ENCODE measurements around the gene WDR82. TPM values are rescaled to one million over a fixed set of nuclear protein-coding genes. Genes with fewer than 3 reads are reported as not detected.

WDR82 gene, protein sequence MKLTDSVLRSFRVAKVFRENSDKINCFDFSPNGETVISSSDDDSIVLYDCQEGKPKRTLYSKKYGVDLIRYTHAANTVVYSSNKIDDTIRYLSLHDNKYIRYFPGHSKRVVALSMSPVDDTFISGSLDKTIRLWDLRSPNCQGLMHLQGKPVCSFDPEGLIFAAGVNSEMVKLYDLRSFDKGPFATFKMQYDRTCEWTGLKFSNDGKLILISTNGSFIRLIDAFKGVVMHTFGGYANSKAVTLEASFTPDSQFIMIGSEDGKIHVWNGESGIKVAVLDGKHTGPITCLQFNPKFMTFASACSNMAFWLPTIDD
- total RNA-seq (10 to 100 TPM; 59.0 to 78.4 (median 71.6) TPM), polyA plus RNA-seq (10 to 100 TPM; 19.3 to 33.5 TPM)
- long read RNA-seq, donor 1, full-length matches to known transcripts, result 7 of 22 reads
- long read RNA-seq, donor 1, partial matches to known transcripts, result 5 of 22 reads
- long read RNA-seq, donor 1, other reads (novel, unspliced or antisense), result 10 of 22 reads
- long read RNA-seq, donor 2, full-length matches to known transcripts, result 4 of 13 reads
- long read RNA-seq, donor 2, partial matches to known transcripts, result 6 of 13 reads
- long read RNA-seq, donor 2, other reads (novel, unspliced or antisense), result 3 of 13 reads
- long read RNA-seq, donor 3, full-length matches to known transcripts, result 14 of 97 reads
- long read RNA-seq, donor 3, partial matches to known transcripts, result 57 of 97 reads
- long read RNA-seq, donor 3, other reads (novel, unspliced or antisense), result 26 of 97 reads

DNA sequence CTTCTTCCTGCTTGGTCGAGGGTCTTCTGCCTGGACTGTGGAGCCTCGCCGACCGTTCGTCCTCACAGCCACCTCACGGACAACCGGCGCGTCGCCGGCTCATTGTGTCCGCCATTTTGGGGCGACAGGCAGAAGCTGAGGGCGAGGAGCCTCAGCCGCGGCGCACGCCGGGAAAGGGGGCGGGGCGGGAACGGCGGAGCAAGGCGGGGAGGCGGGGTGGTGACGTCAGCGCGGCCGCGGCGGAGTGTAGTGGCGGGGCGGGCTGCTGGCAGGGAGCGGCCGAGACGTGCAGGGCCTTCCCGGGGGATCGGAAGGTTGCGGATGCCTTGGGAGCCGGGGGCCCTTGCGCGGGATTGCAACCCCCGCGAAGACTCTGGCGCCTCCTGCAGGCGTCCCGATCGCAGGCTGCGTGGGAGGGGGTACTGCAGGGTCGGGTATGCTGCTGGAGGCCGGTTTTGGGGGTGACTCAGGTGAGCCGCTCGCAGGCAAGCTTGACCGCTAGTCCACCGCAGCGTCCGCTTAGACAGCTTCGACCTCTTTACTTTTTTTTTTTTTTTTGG, at the start of gene WDR82:
Gene WDR82 (minus strand): TSS at position 140 of the 560 bp plus-strand sequence. CDS start 288 bp downstream, outside the sequence.
- Histone ChIP-seq H3K9me3 (no peaks in the 10 kb centered on the region), H3K36me3 (peaks cover 0 to 32% (median 0%) of the 10 kb centered on the region in 9 donors), H3K27ac (peak within 1 kb of the TSS; percentile 91 to 100 (median 97)), H3K4me1 (peaks cover 3 to 73% (median 57%) of the 10 kb centered on the region in 9 donors), H3K27me3 (no peaks in the 10 kb centered on the region), H3K4me3 (peak within 1 kb of the TSS; percentile 58 to 95 (median 87))
- intact Hi-C loops (cut with DNase I), result loop anchor here in 7 of 10 donors (2.0 to 5.0 kb wide), 5 partner anchors 36 to 126 kb away; partner anchors contain the start of genes TWF2 (in 5 of the 7) and POC1A (in 1 of the 7)
- DNase-seq (peak; percentile 97 to 99), ATAC-seq (peak; percentile 95 to 97 (median 97))
- 0 to 1% methylated on average over 55 to 58 of the region's 58 CpGs for WGBS, 2 donors
- TF ChIP-seq, protein P1, sequence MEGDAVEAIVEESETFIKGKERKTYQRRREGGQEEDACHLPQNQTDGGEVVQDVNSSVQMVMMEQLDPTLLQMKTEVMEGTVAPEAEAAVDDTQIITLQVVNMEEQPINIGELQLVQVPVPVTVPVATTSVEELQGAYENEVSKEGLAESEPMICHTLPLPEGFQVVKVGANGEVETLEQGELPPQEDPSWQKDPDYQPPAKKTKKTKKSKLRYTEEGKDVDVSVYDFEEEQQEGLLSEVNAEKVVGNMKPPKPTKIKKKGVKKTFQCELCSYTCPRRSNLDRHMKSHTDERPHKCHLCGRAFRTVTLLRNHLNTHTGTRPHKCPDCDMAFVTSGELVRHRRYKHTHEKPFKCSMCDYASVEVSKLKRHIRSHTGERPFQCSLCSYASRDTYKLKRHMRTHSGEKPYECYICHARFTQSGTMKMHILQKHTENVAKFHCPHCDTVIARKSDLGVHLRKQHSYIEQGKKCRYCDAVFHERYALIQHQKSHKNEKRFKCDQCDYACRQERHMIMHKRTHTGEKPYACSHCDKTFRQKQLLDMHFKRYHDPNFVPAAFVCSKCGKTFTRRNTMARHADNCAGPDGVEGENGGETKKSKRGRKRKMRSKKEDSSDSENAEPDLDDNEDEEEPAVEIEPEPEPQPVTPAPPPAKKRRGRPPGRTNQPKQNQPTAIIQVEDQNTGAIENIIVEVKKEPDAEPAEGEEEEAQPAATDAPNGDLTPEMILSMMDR (IDR thresholded peaks at IDR 0.05), result peak in 8 of 9 donors; percentile 27 to 74 (median 63)

DNA sequence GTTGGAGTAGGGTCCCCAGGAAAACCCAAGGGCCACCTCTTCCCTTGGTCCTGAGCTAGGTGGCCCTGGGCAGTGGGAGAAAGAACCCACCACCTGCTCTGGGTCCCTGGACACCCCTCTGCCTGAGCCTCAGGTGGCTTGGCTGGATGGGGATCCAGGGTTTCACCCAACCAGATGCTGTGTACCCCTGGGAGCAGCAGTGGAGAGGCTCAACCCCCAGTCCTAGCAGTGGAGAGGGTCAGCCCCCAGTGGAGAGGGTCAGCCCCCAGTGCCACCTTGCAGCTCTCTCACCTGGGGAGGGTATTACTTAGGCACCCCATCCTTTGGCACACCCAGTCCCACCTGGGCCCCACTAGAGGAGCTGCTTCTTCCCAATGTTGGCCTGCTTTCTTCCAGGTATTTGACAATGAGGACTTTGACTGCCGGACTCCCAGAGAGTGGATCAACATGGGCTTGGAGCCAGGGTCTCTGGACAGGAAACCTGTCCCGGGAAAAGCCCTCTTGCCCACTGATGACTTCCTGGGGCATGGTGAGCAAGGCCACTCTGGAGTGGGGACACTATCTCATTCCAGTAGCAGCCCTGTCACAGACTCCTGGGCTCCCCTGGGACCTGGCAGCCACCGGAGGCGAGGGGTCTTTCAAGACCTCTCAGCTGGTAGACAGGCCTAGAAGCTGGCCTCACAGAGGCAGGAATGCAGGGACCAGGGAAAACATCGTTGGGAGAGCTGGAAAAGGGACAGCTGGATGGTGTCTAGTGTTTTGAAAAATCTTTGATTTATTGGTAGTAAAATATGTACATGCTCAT, 49.2 kb upstream of the WDR82 start:
- Histone ChIP-seq H3K36me3 (peaks cover 0 to 22% (median 0%) of the 10 kb centered on the region in 9 donors), H3K27ac (no peak overlapping the region), H3K27me3 (no peaks in the 10 kb centered on the region), H3K4me1 (peaks cover 0 to 8% (median 3%) of the 10 kb centered on the region in 9 donors), H3K9me3 (no peaks in the 10 kb centered on the region), H3K4me3 (no peak overlapping the region)
- intact Hi-C loops (cut with DNase I), result no loop called here
- TF ChIP-seq, protein P1 (IDR thresholded peaks at IDR 0.05), result no peak
- ATAC-seq (no peak), DNase-seq (no peak)
- 68 to 73% methylated on average over 5 of the region's 5 CpGs for WGBS, 2 donors

DNA sequence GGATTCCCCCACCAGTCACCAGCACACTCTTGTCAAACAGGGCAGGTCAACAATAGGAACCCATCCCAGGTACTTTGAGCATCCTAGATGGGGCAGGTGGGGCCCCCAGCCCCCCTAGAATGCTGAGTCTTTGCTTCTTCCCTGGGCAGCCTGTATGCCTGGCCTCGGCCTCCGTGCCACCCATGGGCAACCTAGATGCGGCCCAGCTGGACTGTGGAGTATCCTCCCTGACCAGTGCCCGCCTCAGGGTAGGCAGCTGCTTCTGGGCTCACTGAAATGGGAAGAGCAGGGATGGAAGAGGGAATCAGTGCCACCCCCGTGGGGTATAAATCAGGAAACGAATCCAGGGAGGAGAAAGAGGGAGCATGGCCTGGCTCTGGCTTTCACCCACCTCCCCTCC, 48.5 kb upstream of the WDR82 start:
- Histone ChIP-seq H3K4me3 (no peak overlapping the region), H3K36me3 (peaks cover 0 to 19% (median 0%) of the 10 kb centered on the region in 9 donors), H3K9me3 (no peaks in the 10 kb centered on the region), H3K27ac (no peak overlapping the region), H3K4me1 (peaks cover 0 to 8% (median 3%) of the 10 kb centered on the region in 9 donors), H3K27me3 (no peaks in the 10 kb centered on the region)
- 89 to 90% methylated on average over 6 of the region's 6 CpGs for WGBS, 2 donors
- no peak for DNase-seq
- intact Hi-C loops (cut with DNase I), result no loop called here
- TF ChIP-seq, protein P1 (IDR thresholded peaks at IDR 0.05), result no peak
- no peak for ATAC-seq

All from heart right ventricle (tissue), 16 donors.